ENCODE measurements around the gene C1QA. TPM values are rescaled to one million over a fixed set of nuclear protein-coding genes. Genes with fewer than 3 reads are reported as not detected.

Gene C1QA
- total RNA-seq, 2 experiments from 2014 or later = not detected

GRCh38 chr1:22643381-22643780 is 7.0 kb downstream of the C1QA start, which contains the start of gene C1QC:
Gene C1QC, plus strand, starts transcription at chr1:22643633. Its CDS starts 391 bp downstream, at chr1:22644024.
- Mint-ChIP-seq H3K36me3 (ENCODE audit: low read depth) (no peaks in the 10 kb centered on the region), H3K9me3 (no peaks in the 10 kb centered on the region), H3K4me3 (no peak within 1 kb of the TSS), H3K27ac (no peak within 1 kb of the TSS), H3K27me3 (peaks cover 6% of the 10 kb centered on the region), H3K4me1 (ENCODE audit: low read depth) (no peaks in the 10 kb centered on the region)
- ChIA-PET POLR2A (no interaction called here), CTCF (interaction anchor here (2.4 kb wide), 1 partner anchor 224 kb away, joined by 16 read pairs; no protein-coding TSS in a partner anchor)
- DNase-seq (no peak), ATAC-seq (no peak)
- TF ChIP-seq, protein P1, sequence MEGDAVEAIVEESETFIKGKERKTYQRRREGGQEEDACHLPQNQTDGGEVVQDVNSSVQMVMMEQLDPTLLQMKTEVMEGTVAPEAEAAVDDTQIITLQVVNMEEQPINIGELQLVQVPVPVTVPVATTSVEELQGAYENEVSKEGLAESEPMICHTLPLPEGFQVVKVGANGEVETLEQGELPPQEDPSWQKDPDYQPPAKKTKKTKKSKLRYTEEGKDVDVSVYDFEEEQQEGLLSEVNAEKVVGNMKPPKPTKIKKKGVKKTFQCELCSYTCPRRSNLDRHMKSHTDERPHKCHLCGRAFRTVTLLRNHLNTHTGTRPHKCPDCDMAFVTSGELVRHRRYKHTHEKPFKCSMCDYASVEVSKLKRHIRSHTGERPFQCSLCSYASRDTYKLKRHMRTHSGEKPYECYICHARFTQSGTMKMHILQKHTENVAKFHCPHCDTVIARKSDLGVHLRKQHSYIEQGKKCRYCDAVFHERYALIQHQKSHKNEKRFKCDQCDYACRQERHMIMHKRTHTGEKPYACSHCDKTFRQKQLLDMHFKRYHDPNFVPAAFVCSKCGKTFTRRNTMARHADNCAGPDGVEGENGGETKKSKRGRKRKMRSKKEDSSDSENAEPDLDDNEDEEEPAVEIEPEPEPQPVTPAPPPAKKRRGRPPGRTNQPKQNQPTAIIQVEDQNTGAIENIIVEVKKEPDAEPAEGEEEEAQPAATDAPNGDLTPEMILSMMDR (IDR thresholded peaks at IDR 0.05) = no peak
- intact Hi-C loops (cut with micrococcal nuclease) = loop anchor here (5.0 kb wide), 1 partner anchor 221 kb away; no protein-coding TSS in a partner anchor

- ATAC-seq = no peak
These were observed 7.5 kb downstream of the C1QA start for GRCh38 chr1:22643928-22644327.

DNA sequence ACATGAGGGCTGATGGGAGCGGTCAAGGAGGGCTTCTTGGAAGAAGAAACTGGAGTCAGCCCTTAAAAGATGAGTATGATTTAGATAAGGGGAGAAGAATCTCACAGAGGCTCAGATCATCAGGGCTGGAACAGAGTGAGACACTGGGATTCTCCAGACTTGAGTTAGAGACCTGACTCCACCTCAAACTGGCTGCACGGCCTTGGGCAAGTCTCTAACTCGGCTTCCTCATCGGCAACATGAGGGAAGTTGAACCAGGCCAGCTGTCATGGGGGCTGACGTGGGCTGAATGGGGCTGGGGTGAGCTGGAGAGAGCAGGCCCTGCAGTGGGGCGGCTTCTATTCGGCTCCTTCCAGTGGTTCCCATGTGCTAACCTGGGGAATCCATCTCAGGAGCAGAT is 9.5 kb downstream of the C1QA start:
- TF ChIP-seq, protein P1 (IDR thresholded peaks at IDR 0.05) = no peak
- ChIA-PET POLR2A (no interaction called here), CTCF (no interaction called here)
- H3K27ac Mint-ChIP-seq = no peak overlapping the region
- peaks cover 6% of the 10 kb centered on the region for H3K27me3 Mint-ChIP-seq
- no peaks in the 10 kb centered on the region for H3K9me3 Mint-ChIP-seq
- DNase-seq (no peak), ATAC-seq (no peak)
- no peaks in the 10 kb centered on the region for H3K36me3 Mint-ChIP-seq (ENCODE audit: low read depth)
- H3K4me1 Mint-ChIP-seq (ENCODE audit: low read depth) = no peaks in the 10 kb centered on the region
- H3K4me3 Mint-ChIP-seq = no peak overlapping the region
- intact Hi-C loops (cut with micrococcal nuclease) = no loop called here

More at GRCh38 chr1:22643928-22644327, 7.5 kb downstream of the C1QA start:
- no peak overlapping the region for H3K27ac Mint-ChIP-seq
- POLR2A ChIA-PET = no interaction called here
- no peak for DNase-seq
- H3K36me3 Mint-ChIP-seq (ENCODE audit: low read depth) = no peaks in the 10 kb centered on the region
- H3K27me3 Mint-ChIP-seq = peaks cover 6% of the 10 kb centered on the region
- H3K4me1 Mint-ChIP-seq (ENCODE audit: low read depth) = no peaks in the 10 kb centered on the region
- TF ChIP-seq, protein P1 (IDR thresholded peaks at IDR 0.05) = no peak
- intact Hi-C loops (cut with micrococcal nuclease) = loop anchor here (5.0 kb wide), 1 partner anchor 222 kb away; no protein-coding TSS in a partner anchor
- H3K9me3 Mint-ChIP-seq = no peaks in the 10 kb centered on the region
- CTCF ChIA-PET = no interaction called here
- H3K4me3 Mint-ChIP-seq = no peak overlapping the region

DNA sequence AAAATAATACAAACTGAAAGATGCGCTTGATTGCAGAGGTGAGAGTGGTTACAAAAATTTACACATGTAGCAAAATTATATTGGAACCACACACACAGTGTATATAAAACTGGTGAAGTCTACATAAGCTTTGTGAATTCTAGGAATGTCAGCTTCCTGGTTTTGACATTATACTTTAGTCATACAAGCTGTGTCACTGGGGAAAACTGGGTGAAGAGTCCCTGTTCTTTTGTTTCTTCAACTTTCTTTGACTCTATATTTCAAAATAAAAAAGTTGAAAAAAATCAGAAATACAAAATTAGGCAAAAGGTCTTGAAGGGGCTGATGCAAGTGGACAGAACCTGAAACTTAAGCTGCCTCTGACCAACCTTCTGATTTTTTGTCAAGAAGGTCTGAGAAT is 10.0 kb downstream of the C1QA start:
- Mint-ChIP-seq H3K4me1 (ENCODE audit: low read depth) (no peaks in the 10 kb centered on the region), H3K27me3 (peaks cover 3% of the 10 kb centered on the region), H3K4me3 (no peak overlapping the region), H3K9me3 (no peaks in the 10 kb centered on the region), H3K27ac (no peak overlapping the region), H3K36me3 (ENCODE audit: low read depth) (no peaks in the 10 kb centered on the region)
- TF ChIP-seq, protein P1 (IDR thresholded peaks at IDR 0.05) = no peak
- POLR2A ChIA-PET = no interaction called here
- CTCF ChIA-PET = no interaction called here
- no peak for ATAC-seq
- no peak for DNase-seq
- intact Hi-C loops (cut with micrococcal nuclease) = no loop called here

DNA sequence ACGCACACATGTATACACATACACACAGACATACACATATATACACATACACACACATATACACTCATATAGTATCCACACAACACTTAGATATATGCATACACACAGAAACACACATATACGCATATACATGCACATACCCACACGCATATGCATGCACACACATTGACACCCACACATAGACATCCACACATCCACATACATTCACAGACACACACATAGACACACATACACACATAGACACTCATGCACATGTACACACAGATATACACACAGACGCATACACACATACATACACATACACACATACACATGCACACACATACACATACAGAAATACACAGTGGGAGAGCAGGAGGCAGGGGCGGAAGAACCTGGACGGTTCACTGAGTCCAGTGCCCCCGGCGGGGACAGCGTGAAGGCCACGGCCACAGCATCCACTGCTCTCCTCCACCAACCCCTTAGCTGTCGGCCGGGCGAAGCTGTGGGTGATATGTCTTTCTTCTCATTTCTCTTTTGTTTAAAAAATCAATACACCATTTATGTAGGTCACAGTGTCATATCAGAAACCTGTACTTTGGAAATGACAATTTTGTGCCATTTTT is 13.8 kb downstream of the C1QA start:
- no peaks in the 10 kb centered on the region for H3K9me3 Mint-ChIP-seq
- POLR2A ChIA-PET = no interaction called here

More for the DNA sequence above, 13.8 kb downstream of the C1QA start:
- Mint-ChIP-seq H3K27me3 (no peaks in the 10 kb centered on the region), H3K27ac (no peak overlapping the region), H3K4me1 (ENCODE audit: low read depth) (no peaks in the 10 kb centered on the region), H3K36me3 (ENCODE audit: low read depth) (no peaks in the 10 kb centered on the region), H3K4me3 (no peak overlapping the region)
- TF ChIP-seq, protein P1 (IDR thresholded peaks at IDR 0.05) = no peak
- CTCF ChIA-PET = no interaction called here
- DNase-seq (no peak), ATAC-seq (no peak)
- intact Hi-C loops (cut with micrococcal nuclease) = no loop called here
